Measurements from ENCODE around the gene MEGF10. TPM values are rescaled to one million over a fixed set of nuclear protein-coding genes. Genes with fewer than 3 reads are reported as not detected.

The MEGF10 gene
- total RNA-seq, 4 donors from 2014 or later: 1.1 to 3.4 (median 2.9) TPM

DNA sequence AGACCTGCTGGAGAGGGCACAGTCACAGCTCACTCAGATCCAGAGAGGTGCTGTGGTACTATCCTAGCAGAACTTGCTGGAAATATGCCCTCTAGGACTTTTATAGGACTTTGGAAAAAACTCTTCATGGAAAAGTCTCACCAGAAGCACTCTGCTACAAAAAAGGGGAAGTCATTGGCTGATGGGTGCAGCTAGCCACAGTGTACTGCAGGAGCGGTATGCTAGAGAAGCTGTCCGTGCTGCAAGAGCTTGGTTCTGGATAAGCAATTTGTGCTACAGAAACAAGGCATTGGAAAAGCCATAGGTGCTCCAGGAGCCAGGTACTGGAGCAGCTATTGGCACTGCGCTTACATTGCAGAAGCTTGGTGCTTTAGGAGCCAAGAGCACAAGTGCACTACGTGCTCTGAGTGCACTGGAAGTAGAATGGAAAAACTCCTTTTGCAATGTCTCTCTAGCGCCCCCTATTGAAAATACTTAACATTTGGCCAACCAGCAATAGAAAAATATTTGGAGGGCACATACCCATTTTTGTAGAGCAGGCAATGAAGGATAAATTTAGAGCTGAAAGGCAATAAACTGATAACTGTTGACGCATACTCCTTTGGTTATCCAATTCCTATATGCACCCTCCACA is 83.4 kb downstream of the MEGF10 start:
- 71% methylated on average over 6 of the region's 6 CpGs for WGBS
- DNase-seq (ENCODE audit: low spot score in 2 of 2): no peak
- H3K27ac ChIP-seq: no peak overlapping the region
- H3K9me3 ChIP-seq: no peaks in the 10 kb centered on the region
- no peaks in the 10 kb centered on the region for H3K36me3 ChIP-seq
- no peaks in the 10 kb centered on the region for H3K4me1 ChIP-seq
- H3K4me3 ChIP-seq: no peak overlapping the region
- no peak for TF ChIP-seq EP300 (IDR thresholded peaks at IDR 0.05)
- no peak for TF ChIP-seq POLR2AphosphoS5 (IDR thresholded peaks at IDR 0.05)
- TF ChIP-seq, protein P1, sequence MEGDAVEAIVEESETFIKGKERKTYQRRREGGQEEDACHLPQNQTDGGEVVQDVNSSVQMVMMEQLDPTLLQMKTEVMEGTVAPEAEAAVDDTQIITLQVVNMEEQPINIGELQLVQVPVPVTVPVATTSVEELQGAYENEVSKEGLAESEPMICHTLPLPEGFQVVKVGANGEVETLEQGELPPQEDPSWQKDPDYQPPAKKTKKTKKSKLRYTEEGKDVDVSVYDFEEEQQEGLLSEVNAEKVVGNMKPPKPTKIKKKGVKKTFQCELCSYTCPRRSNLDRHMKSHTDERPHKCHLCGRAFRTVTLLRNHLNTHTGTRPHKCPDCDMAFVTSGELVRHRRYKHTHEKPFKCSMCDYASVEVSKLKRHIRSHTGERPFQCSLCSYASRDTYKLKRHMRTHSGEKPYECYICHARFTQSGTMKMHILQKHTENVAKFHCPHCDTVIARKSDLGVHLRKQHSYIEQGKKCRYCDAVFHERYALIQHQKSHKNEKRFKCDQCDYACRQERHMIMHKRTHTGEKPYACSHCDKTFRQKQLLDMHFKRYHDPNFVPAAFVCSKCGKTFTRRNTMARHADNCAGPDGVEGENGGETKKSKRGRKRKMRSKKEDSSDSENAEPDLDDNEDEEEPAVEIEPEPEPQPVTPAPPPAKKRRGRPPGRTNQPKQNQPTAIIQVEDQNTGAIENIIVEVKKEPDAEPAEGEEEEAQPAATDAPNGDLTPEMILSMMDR (IDR thresholded peaks at IDR 0.05): no peak
- TF ChIP-seq POLR2A (IDR thresholded peaks at IDR 0.05): no peak
- H3K27me3 ChIP-seq: no peaks in the 10 kb centered on the region

DNA sequence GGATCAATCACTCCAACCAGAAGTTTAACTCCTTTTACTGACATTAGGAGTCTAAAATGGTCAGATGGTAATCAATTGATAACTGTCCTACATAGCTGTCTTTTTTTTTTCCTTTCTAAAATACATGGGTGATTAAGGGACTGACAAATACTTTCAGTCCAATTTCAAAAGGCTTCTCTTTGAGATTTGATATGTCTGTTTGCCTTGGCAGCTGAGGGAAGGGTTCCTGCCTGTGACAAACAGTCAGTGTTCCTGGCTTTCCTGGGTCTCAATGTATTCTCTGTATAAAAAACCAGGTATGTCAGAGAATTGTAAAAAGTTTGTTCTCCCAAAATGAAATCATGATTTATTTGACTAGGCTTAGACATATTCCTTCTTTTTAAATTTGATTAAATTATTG is 84.5 kb downstream of the MEGF10 start:
- Histone ChIP-seq H3K36me3 (no peaks in the 10 kb centered on the region), H3K4me3 (no peak overlapping the region), H3K27ac (no peak overlapping the region), H3K27me3 (no peaks in the 10 kb centered on the region), H3K9me3 (no peaks in the 10 kb centered on the region), H3K4me1 (no peaks in the 10 kb centered on the region)
- TF ChIP-seq POLR2AphosphoS5 (IDR thresholded peaks at IDR 0.05) (no peak), EP300 (IDR thresholded peaks at IDR 0.05) (no peak), POLR2A (IDR thresholded peaks at IDR 0.05) (no peak)
- TF ChIP-seq, protein P1 (IDR thresholded peaks at IDR 0.05): no peak
- no peak for DNase-seq (ENCODE audit: low spot score in 2 of 2)

DNA sequence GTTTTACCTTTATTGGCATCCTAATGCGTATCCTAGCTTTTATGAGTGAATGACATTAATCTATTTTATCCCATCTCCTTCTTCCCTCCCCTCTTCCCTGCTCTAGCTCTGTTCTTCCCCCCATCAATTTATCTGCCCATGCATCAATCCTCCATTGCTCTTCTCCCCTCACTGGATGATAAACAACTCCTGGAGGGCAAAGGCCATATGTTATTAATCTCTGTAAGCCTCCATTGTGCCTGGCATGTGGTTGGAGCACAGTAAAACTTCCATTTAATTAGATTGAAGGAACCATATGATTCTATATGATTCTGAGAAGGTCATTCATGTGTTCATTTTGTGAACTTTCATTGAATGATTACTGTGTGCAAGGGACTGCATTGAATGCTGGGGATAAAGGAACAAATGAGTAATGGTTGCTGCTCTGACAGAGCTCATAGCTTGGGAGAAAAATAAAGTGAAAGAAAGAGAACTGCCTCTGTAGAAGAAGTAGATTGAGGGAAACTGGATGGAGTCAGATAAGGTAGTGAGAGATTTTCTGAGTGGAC is 85.0 kb downstream of the MEGF10 start:
- TF ChIP-seq POLR2A (IDR thresholded peaks at IDR 0.05) (no peak), EP300 (IDR thresholded peaks at IDR 0.05) (no peak)
- TF ChIP-seq, protein P1 (IDR thresholded peaks at IDR 0.05): no peak
- H3K4me3 ChIP-seq: no peak overlapping the region
- no peaks in the 10 kb centered on the region for H3K4me1 ChIP-seq
- no peaks in the 10 kb centered on the region for H3K9me3 ChIP-seq
- DNase-seq (ENCODE audit: low spot score in 2 of 2): no peak
- no peaks in the 10 kb centered on the region for H3K36me3 ChIP-seq
- 95% methylated on average over 1 of the region's 1 CpG for WGBS
- no peak overlapping the region for H3K27ac ChIP-seq
- H3K27me3 ChIP-seq: no peaks in the 10 kb centered on the region

DNA sequence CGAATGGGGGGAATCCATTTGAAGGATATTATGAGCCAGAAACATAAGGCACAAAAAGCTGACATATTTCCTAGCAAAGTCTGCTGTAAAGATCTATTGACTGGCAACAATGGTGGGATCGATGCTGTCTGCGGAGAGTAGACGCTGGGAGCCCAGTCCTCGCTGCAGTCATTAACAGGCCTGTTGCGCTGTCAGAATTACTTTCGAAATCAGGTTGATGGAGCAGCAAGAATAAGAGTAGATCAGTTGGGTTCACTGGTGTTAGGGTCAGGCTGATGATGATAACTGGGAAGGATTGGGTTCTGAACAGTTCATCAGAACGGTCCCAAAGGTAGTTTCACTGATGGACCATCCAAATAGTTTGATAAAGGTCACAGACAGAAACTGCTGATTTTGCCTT is 87.1 kb downstream of the MEGF10 start:
- no peaks in the 10 kb centered on the region for H3K9me3 ChIP-seq
- no peak overlapping the region for H3K4me3 ChIP-seq
- H3K4me1 ChIP-seq: no peaks in the 10 kb centered on the region
- WGBS: 89% methylated on average over 8 of the region's 8 CpGs
- no peaks in the 10 kb centered on the region for H3K36me3 ChIP-seq
- no peak overlapping the region for H3K27ac ChIP-seq
- TF ChIP-seq EP300 (IDR thresholded peaks at IDR 0.05): no peak
- TF ChIP-seq POLR2AphosphoS5 (IDR thresholded peaks at IDR 0.05): no peak
- TF ChIP-seq, protein P1 (IDR thresholded peaks at IDR 0.05): no peak
- TF ChIP-seq POLR2A (IDR thresholded peaks at IDR 0.05): no peak
- no peak for DNase-seq (ENCODE audit: low spot score in 2 of 2)
- H3K27me3 ChIP-seq: no peaks in the 10 kb centered on the region

DNA sequence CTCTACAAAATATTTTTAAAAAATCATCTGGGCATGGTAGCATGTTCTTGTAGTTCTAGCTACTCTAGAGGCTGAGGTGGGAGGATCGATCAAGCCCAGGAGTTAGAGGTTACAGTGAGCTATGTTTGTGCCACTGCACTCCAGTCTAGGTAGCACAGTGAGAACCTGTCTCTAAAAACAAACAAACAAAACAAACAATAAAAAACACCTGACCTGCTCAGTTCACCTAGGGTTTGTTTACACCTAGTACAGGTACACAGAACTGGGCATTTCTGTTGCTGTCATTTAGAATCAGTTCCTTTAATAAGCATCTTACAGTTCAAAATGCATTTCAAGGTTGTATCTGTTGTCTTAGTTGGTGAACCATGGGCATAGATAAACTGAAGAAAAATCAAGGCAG is 95.3 kb downstream of the MEGF10 start:
- H3K4me3 ChIP-seq: no peak overlapping the region

GRCh38 chr5:127386557-127386956 is 96.0 kb downstream of the MEGF10 start:
- no peaks in the 10 kb centered on the region for H3K36me3 ChIP-seq
- no peak overlapping the region for H3K4me3 ChIP-seq
- no peak for TF ChIP-seq POLR2AphosphoS5 (IDR thresholded peaks at IDR 0.05)
- TF ChIP-seq, protein P1 (IDR thresholded peaks at IDR 0.05): no peak
- TF ChIP-seq POLR2A (IDR thresholded peaks at IDR 0.05): no peak
- no peak for TF ChIP-seq EP300 (IDR thresholded peaks at IDR 0.05)
- no peaks in the 10 kb centered on the region for H3K9me3 ChIP-seq
- H3K27me3 ChIP-seq: no peaks in the 10 kb centered on the region
- H3K27ac ChIP-seq: no peak overlapping the region
- WGBS: 60% methylated on average over 2 of the region's 2 CpGs
- DNase-seq (ENCODE audit: low spot score in 2 of 2): no peak
- no peaks in the 10 kb centered on the region for H3K4me1 ChIP-seq

More for the DNA sequence above, 95.3 kb downstream of the MEGF10 start:
- Histone ChIP-seq H3K27ac (no peak overlapping the region), H3K27me3 (no peaks in the 10 kb centered on the region), H3K36me3 (no peaks in the 10 kb centered on the region), H3K4me1 (no peaks in the 10 kb centered on the region), H3K9me3 (no peaks in the 10 kb centered on the region)
- no peak for DNase-seq (ENCODE audit: low spot score in 2 of 2)
- 100% methylated on average over 1 of the region's 1 CpG for WGBS
- no peak for TF ChIP-seq POLR2A (IDR thresholded peaks at IDR 0.05)
